ENCODE data around the gene TDRD5. TPM values are rescaled to one million over a fixed set of nuclear protein-coding genes. Genes with fewer than 3 reads are reported as not detected.
"Not testable (repeated sequence)": the region's sequence is repeated elsewhere in the genome, so short reads cannot be mapped to it uniquely, and the experiment has no call there.

The TDRD5 gene
- total RNA-seq, 1 experiment from 2014 or later: 0.66 TPM

GRCh38 chr1:179677882-179678281 is 86.2 kb downstream of the TDRD5 start:
- Mint-ChIP-seq H3K27me3 (ENCODE audit: low read depth) (no peaks in the 10 kb centered on the region), H3K9me3 (peaks cover 47% of the 10 kb centered on the region), H3K27ac (no peak overlapping the region), H3K4me3 (no peak overlapping the region), H3K36me3 (no peaks in the 10 kb centered on the region; the same call in 1 of the 2 replicates), H3K4me1 (no peaks in the 10 kb centered on the region)
- ATAC-seq (0 out of 2 replicates have a peak, but pooled peaks have one; percentile 26), DNase-seq (ENCODE audit: low spot score) (no peak)
- ChIA-PET CTCF (interaction anchor here (1.3 kb wide), 1 partner anchor 137 kb away, joined by 8 read pairs; no protein-coding TSS in a partner anchor), POLR2A (no interaction called here)
- no peak for TF ChIP-seq CREB1 (CRISPR knock-in tag; IDR thresholded peaks at IDR 0.05)
- no peak for TF ChIP-seq EMX1 (CRISPR knock-in tag; IDR thresholded peaks at IDR 0.05)
- TF ChIP-seq NR2C2 (CRISPR knock-in tag; IDR thresholded peaks at IDR 0.05): no peak
- TF ChIP-seq MLX (CRISPR knock-in tag; IDR thresholded peaks at IDR 0.05): no peak
- TF ChIP-seq ZNF425 (CRISPR knock-in tag; conservative IDR thresholded peaks at IDR 0.05): no peak
- TF ChIP-seq ARID4B (CRISPR knock-in tag; IDR thresholded peaks at IDR 0.05; ENCODE audit: borderline replicate concordance): no peak
- no peak for TF ChIP-seq PRDM15 (CRISPR knock-in tag; IDR thresholded peaks at IDR 0.05)

- ATAC-seq; H3K4me1 Mint-ChIP-seq; POLR2A ChIA-PET; H3K4me3 Mint-ChIP-seq; H3K27ac Mint-ChIP-seq; DNase-seq (ENCODE audit: low spot score); H3K36me3 Mint-ChIP-seq; H3K27me3 Mint-ChIP-seq (ENCODE audit: low read depth): not testable (repeated sequence)
- H3K9me3 Mint-ChIP-seq: peaks cover 17% of the 10 kb centered on the region
- CTCF ChIA-PET: interaction anchor here (0.8 to 2.0 kb wide), 2 partner anchors 12 to 120 kb away, joined by 3 to 12 read pairs; no protein-coding TSS in a partner anchor
These were observed 102.9 kb downstream of the TDRD5 start for GRCh38 chr1:179694530-179694929.

- no peak for ATAC-seq
These were observed 111.4 kb downstream of the TDRD5 start for GRCh38 chr1:179702946-179703539.

More at GRCh38 chr1:179702946-179703539, 111.4 kb downstream of the TDRD5 start:
- TF ChIP-seq HMGA2 (CRISPR knock-in tag; IDR thresholded peaks at IDR 0.05): peak; percentile 3; the same call in 1 of the 2 replicates
- no peak for TF ChIP-seq OVOL2 (CRISPR knock-in tag; IDR thresholded peaks at IDR 0.05; ENCODE audit: borderline replicate concordance)
- POLR2A ChIA-PET: no interaction called here
- Mint-ChIP-seq H3K4me3 (no peak overlapping the region), H3K27me3 (ENCODE audit: low read depth) (no peaks in the 10 kb centered on the region), H3K27ac (no peak overlapping the region), H3K4me1 (no peaks in the 10 kb centered on the region), H3K9me3 (peaks cover 4% of the 10 kb centered on the region), H3K36me3 (no peaks in the 10 kb centered on the region)
- CTCF ChIA-PET: interaction anchor here (1.4 to 14.4 kb wide), 2 partner anchors 109 to 117 kb away, joined by 3 to 914 read pairs; no protein-coding TSS in a partner anchor
- DNase-seq (ENCODE audit: low spot score): no peak

Data from WTC11 (cell line).